Heart left ventricle (tissue), 13 donors: ENCODE data around the gene PTPRN2.

ENCODE experiments used
- POLR2A ChIP-seq, 2 donors: fragments of 450-650 bp; IDR thresholded peaks; one replicate each; pipeline ENCODE4 v1.6.1; 2017; ENCODE audit warnings: antibody characterized with exemption in 2 of 2, mild to moderate bottlenecking in 2 of 2, moderate library complexity in 2 of 2
- TF ChIP-seq, protein P1 (sequence below), 12 donors: fragments of 200-600 bp; sonication (generic) in 4 of 12; IDR thresholded peaks; one replicate each; pipeline versions ENCODE4 v1.5.0 to v1.8.0; 2018 to 2022; ENCODE audit warnings: antibody characterized with exemption in 12 of 12, mild to moderate bottlenecking in 5 of 12
- donor health status: ischemic (EF 13 %, LVEDD 7.1; RV severe dilation, severe dysfunction).
- donor health status: DM: no; HTN: yes; CAD: no.
- donor health status: DM: no; HTN: no; CAD: no.
- donor health status: ischemic (EF 25% LVEDD 6.9; RV normal size, moderate dysfunction).
- donor health status: ischemic (EF 25% LVEDD 5.7; RV mildly dilated, moderate dysfunction).
- donor health status: ischemic (EF 35%, LVEDD 5.7; RV mildly dilated, moderate dysfunction).
- donor health status: nonischemic (EF 11% LVEDD 7.7; RV severe dilation, severe dysfunction).
- donor health status: DM: yes; HTN: yes; CAD: no.
- donor health status: PGD.
- donor health status: ischemic (EF 29% LVEDD 5.4; RV normal size, mild dysfunction).
- donor health status: nonischemic (EF 23%, LVEDD 6.1; RV moderate dilation, normal function).

DNA sequence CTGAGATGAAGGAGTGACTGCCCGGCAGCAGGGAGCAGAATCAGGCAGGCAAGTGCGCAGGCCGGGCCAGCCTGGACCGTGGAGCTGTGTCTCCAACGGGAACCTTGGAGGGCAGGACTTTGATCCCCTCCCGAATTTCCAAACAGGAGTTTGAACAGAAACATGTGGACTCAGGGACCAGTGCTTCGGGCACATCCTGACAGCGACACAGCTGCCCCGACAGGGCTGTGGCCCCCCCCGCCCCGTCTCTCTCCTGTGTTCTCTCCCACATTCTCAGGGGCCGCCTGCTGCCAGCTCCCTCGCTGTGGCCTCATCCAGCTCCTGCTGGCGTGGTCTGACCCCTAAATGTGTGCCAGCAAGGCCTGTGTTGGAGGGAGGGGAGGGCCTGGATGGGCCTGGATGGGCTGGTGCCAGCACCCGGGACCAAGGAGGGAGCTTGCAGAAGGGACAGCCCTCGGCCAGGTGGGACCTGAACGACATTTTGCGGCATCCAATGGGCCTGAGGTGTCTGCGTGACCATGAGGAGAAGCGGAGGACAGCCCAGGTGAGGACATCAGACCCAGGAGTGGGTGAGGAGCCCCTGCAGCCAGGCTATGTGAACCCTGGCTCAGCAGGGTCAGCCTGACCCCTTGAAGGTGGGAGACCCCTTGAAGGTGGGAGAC lies 1027.9 kb downstream of the PTPRN2 start:
- TF ChIP-seq, protein P1, sequence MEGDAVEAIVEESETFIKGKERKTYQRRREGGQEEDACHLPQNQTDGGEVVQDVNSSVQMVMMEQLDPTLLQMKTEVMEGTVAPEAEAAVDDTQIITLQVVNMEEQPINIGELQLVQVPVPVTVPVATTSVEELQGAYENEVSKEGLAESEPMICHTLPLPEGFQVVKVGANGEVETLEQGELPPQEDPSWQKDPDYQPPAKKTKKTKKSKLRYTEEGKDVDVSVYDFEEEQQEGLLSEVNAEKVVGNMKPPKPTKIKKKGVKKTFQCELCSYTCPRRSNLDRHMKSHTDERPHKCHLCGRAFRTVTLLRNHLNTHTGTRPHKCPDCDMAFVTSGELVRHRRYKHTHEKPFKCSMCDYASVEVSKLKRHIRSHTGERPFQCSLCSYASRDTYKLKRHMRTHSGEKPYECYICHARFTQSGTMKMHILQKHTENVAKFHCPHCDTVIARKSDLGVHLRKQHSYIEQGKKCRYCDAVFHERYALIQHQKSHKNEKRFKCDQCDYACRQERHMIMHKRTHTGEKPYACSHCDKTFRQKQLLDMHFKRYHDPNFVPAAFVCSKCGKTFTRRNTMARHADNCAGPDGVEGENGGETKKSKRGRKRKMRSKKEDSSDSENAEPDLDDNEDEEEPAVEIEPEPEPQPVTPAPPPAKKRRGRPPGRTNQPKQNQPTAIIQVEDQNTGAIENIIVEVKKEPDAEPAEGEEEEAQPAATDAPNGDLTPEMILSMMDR (IDR thresholded peaks at IDR 0.05), result no peak
- no peak for TF ChIP-seq POLR2A (IDR thresholded peaks at IDR 0.05)
